ENCODE measurements around the gene NOTCH2NLA. TPM values are rescaled to one million over a fixed set of nuclear protein-coding genes. Genes with fewer than 3 reads are reported as not detected.
"Not testable (repeated sequence)": the region's sequence is repeated elsewhere in the genome, so short reads cannot be mapped to it uniquely, and the experiment has no call there.

NOTCH2NLA gene
- total RNA-seq, 1 donor from 2014 or later = 94.4 TPM

DNA sequence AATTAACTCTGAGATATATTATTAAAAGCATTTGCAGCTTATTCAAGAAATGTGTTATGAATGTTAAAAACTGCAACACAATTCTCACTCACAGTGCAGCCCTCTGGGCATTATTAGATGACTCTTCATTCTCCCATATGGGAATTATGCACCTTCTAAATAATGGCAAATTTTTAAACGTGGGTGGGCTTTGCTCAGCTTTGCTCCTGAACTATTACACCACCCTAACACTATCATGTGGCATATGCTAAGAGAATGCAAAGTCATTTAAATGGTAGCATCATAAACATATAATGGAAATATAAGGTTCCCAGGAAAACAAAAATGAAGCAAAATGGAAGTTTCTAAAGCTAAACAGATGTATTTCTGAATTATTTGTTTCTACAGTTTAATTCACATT is 61.5 kb downstream of the NOTCH2NLA start:
- not testable (repeated sequence) for DNase-seq

DNA sequence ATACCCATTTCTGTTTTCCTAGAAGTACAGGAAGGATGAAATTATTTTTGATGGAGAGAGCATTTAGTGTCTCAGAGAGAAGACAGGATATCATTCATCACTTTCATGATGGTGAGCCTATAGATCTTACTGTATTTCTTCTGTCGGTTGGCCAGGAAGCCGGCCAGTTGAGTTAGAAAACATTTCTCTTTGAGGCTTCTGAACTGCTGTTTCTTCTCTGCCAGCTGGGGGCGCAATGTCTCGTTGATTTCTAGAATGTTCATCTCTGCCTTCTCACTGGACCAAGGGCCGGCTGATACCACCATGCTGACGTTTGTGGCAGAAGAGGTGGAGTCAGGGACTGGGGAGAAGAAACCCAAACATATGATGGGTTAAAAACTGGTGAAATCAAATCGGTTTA is 84.4 kb downstream of the NOTCH2NLA start, which contains the start of gene NBPF10:
NBPF10 (minus strand) TSS at position 340 of the 400 bp plus-strand sequence; CDS start at position 305, 35 bp downstream.
- not testable (repeated sequence) for DNase-seq

Other genes starting within 250 kb of the NOTCH2NLA start
- 834 TPM for gene TXNIP, start 232.4 kb downstream of the NOTCH2NLA start, total RNA-seq
- 111 TPM for gene HJV, start 207.3 kb downstream of the NOTCH2NLA start, total RNA-seq
- gene NBPF10, start 84.2 kb downstream of the NOTCH2NLA start, total RNA-seq = 2.9 TPM